Measurements from ENCODE around the gene BUB3.

The BUB3 gene

DNA sequence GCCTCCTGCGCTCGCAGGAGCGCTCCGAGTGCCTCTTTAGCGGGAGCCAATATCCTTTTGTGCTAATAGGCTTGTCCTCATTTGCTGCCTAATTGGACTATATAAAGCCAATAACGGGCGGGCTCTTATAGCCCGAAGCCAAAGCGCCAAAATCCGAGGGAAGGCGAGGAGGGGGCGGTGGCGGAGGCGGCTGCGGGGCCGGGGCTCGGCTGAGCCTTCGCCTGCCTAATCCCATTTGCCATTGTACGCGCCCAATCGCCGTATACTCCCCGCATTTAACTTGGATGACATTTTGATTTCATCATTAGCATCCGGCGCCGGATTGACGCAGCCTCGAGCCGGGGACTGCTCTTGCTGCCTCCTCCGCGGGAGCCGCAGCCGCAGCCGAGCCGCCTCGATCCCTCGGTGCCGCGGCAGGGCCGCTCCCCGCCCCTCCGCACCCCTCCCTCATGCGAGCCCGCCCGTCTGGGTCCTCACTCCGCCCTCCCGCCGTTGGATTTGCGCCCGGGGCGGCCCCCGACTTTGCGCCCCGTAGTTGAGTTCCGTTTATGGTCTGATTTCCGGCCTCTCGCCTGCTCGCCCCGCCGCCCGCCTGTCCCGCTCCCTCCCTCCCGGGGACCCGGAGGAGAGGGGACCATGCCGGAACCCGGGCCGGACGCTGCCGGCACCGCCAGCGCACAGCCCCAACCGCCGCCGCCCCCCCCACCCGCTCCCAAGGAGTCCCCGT, 18.6 kb upstream of the BUB3 start, which contains the start of gene HMX3:
Gene HMX3, plus strand, starts transcription at position 556 of the 727 bp plus-strand sequence. Its CDS starts 81 bp downstream, at position 637.
- POLR2A ChIA-PET = no interaction called here
- no peak for DNase-seq (ENCODE audit: low read depth, low spot score)
- CTCF ChIA-PET = no interaction called here
- TF ChIP-seq, protein P1, sequence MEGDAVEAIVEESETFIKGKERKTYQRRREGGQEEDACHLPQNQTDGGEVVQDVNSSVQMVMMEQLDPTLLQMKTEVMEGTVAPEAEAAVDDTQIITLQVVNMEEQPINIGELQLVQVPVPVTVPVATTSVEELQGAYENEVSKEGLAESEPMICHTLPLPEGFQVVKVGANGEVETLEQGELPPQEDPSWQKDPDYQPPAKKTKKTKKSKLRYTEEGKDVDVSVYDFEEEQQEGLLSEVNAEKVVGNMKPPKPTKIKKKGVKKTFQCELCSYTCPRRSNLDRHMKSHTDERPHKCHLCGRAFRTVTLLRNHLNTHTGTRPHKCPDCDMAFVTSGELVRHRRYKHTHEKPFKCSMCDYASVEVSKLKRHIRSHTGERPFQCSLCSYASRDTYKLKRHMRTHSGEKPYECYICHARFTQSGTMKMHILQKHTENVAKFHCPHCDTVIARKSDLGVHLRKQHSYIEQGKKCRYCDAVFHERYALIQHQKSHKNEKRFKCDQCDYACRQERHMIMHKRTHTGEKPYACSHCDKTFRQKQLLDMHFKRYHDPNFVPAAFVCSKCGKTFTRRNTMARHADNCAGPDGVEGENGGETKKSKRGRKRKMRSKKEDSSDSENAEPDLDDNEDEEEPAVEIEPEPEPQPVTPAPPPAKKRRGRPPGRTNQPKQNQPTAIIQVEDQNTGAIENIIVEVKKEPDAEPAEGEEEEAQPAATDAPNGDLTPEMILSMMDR (IDR thresholded peaks at IDR 0.05; ENCODE audit: insufficient read depth, low read length, missing control alignments) = no peak
- H3K4me3 ChIP-seq (ENCODE audit: low read depth, low read length) = peak within 1 kb of the TSS; percentile 38

DNA sequence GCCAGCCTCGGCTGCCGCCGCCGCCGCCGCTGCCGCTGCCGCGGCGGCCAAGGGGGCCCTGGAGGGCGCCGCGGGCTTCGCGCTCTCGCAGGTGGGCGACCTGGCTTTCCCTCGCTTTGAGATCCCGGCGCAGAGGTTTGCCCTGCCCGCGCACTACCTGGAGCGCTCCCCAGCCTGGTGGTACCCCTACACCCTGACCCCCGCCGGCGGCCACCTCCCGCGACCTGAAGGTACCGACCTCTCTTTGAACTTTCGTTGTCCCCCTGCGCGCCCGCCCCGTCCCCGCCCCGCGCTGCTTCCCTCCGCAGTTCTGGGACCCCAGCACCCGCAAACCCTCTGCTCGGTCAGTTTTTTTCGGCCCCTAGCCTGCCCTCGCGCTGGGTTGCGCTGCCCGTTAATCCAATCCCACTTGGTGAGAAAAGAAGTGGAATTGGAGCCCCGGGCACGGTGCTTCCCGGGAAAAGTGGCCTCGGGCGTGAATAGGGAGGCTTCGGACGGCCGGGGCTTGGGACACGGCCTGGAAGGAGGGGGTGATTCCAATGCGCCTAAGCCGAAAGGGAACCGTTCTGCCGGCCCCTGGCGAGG, 17.9 kb upstream of the BUB3 start:
- TF ChIP-seq, protein P1 (IDR thresholded peaks at IDR 0.05; ENCODE audit: insufficient read depth, low read length, missing control alignments) = no peak
- no peak overlapping the region for H3K4me3 ChIP-seq (ENCODE audit: low read depth, low read length)
- ChIA-PET POLR2A (no interaction called here), CTCF (no interaction called here)
- DNase-seq (ENCODE audit: low read depth, low spot score) = no peak

DNA sequence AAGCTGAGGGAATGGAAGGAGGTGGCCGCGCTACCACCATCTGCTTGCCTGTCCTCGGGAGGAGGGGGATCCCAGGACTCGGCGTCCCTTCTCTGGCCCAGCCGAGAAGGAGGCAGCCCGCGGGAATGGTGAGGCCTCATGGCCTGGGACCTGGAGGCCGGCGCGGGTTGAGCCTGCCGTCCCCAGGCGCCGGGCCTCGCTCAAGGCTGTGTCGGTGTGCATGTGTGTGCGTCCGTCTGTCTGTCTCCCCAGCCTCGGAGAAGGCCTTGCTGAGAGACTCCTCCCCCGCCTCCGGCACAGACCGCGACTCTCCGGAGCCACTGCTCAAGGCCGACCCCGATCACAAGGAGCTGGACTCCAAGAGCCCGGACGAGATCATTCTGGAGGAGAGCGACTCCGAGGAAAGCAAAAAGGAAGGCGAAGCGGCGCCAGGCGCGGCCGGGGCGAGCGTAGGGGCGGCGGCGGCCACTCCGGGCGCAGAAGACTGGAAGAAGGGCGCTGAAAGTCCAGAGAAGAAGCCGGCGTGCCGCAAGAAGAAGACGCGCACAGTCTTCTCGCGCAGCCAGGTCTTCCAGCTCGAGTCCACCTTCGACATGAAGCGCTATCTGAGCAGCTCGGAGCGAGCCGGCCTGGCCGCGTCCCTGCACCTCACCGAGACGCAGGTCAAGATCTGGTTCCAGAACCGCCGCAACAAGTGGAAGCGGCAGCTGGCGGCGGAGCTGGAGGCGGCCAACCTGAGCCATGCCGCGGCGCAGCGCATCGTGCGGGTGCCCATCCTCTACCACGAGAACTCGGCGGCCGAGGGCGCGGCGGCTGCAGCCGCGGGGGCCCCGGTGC, 17.2 kb upstream of the BUB3 start:
- CTCF ChIA-PET = interaction anchor here (1.0 kb wide), 1 partner anchor 15 kb away, joined by 3 read pairs; no protein-coding TSS in a partner anchor
- H3K4me3 ChIP-seq (ENCODE audit: low read depth, low read length) = no peak overlapping the region
- no peak for DNase-seq (ENCODE audit: low read depth, low spot score)
- TF ChIP-seq, protein P1 (IDR thresholded peaks at IDR 0.05; ENCODE audit: insufficient read depth, low read length, missing control alignments) = no peak
- POLR2A ChIA-PET = no interaction called here

DNA sequence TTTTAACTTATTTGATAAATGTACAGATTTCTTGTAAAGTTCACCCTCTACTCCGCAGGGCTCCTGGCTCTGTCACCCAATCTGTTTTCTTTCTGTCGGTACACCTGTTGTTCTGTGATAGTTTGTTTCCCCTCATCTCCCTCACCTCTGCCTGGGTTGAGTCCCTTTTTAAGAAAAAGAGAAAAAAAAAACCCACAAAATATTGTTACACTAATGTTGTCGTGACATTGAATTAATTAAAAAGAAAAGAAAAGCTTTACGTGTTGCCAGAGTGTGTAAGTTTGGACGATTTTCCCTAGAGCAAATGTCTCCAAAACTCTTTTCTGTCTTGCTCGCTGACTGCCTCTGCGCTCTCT, 15.1 kb upstream of the BUB3 start:
- CTCF ChIA-PET = interaction anchor here (1.8 kb wide), 1 partner anchor 10 kb away, joined by 8 read pairs; no protein-coding TSS in a partner anchor
- no peak overlapping the region for H3K4me3 ChIP-seq (ENCODE audit: low read depth, low read length)
- DNase-seq (ENCODE audit: low read depth, low spot score) = no peak
- POLR2A ChIA-PET = no interaction called here
- TF ChIP-seq, protein P1 (IDR thresholded peaks at IDR 0.05; ENCODE audit: insufficient read depth, low read length, missing control alignments) = no peak

DNA sequence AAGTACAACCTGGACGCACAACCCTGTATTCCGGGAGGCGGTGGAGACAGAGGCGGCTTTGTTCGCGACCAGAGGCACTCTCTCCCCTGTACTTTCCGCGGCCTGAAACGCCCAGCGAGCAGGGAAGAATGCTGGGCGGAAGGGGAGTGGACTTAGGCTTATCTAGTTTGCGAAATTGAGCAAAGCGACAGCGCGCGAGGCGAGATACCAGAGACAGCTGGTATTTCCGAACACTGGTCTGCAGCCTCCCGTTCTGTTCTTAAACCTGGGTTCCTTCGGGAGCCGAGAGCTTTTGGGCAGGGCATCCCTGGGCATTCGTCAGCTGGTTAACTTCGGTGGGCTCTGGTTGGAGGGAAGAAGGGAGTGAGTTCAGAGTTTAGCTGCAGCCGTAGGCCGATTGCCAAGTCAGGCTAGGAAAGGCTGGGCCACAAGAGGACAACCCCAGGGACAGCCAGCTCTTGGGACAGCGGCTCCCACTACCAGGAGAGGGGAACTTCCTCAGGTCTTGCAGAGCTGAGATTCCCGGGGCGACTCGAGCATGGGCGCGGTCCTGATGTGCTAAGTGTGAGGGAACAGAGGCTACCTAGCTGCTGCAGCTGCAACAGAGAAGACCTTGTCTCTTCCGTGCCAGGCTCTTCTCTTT, 14.6 kb upstream of the BUB3 start:
- H3K4me3 ChIP-seq (ENCODE audit: low read depth, low read length) = no peak overlapping the region
- ChIA-PET CTCF (interaction anchor here (1.7 to 1.8 kb wide), 2 partner anchors 10 to 14 kb away, joined by 6 to 8 read pairs; partner anchors contain the start of gene BUB3), POLR2A (no interaction called here)
- no peak for DNase-seq (ENCODE audit: low read depth, low spot score)
- TF ChIP-seq, protein P1 (IDR thresholded peaks at IDR 0.05; ENCODE audit: insufficient read depth, low read length, missing control alignments) = no peak

All from AG04449 (cell line).